Parathyroid adenoma (tissue), 2 donors: ENCODE data around the gene MORC2.
A peak's percentile ranks its signal among the peaks of the same experiment; 100 is the strongest.

Experiments
- H2AFZ ChIP-seq: fragments of 300-600 bp; sonication (generic); one replicate; pipeline ENCODE4 v1.7.0; 2017; ENCODE audit warnings: antibody characterized with exemption, mild to moderate bottlenecking
- H3K27ac ChIP-seq: fragments of 300-600 bp; sonication (generic); one replicate; pipeline ENCODE4 v1.7.0; 2017
- H3K27me3 ChIP-seq: fragments of 300-600 bp; sonication (generic); one replicate; pipeline ENCODE4 v1.7.0; 2017; ENCODE audit warnings: low read length; ENCODE audit not compliant: control insufficient read depth, insufficient read depth
- H3K36me3 ChIP-seq: fragments of 300-600 bp; sonication (generic); one replicate; pipeline ENCODE4 v1.7.0; 2017; ENCODE audit warnings: low read length; ENCODE audit not compliant: control insufficient read depth, insufficient read depth
- H3K4me1 ChIP-seq: fragments of 300-600 bp; sonication (generic); one replicate; pipeline ENCODE4 v1.7.0; 2017; ENCODE audit warnings: control low read depth
- H3K4me2 ChIP-seq: fragments of 300-600 bp; sonication (generic); one replicate; pipeline ENCODE4 v1.7.0; 2017; ENCODE audit warnings: low read length
- H3K4me3 ChIP-seq: fragments of 300-600 bp; sonication (generic); one replicate; pipeline ENCODE4 v1.7.0; 2017; ENCODE audit warnings: low read depth, low read length
- H3K79me2 ChIP-seq: fragments of 300-600 bp; sonication (generic); one replicate; pipeline ENCODE4 v1.7.0; 2017; ENCODE audit warnings: control low read depth
- H3K9ac ChIP-seq: fragments of 300-600 bp; sonication (generic); one replicate; pipeline ENCODE4 v1.7.0; 2017; ENCODE audit warnings: mild to moderate bottlenecking
- H3K9me3 ChIP-seq: fragments of 300-600 bp; sonication (generic); one replicate; pipeline ENCODE4 v1.7.0; 2017; ENCODE audit warnings: low read length; ENCODE audit not compliant: control insufficient read depth
- CTCF ChIP-seq: fragments of 300-600 bp; sonication (generic); IDR thresholded peaks from one replicate; pipeline ENCODE4 v1.7.0; 2017; ENCODE audit warnings: antibody characterized with exemption, mild to moderate bottlenecking
- donor health status: primary hyperparathyroidism.

The MORC2 gene

DNA sequence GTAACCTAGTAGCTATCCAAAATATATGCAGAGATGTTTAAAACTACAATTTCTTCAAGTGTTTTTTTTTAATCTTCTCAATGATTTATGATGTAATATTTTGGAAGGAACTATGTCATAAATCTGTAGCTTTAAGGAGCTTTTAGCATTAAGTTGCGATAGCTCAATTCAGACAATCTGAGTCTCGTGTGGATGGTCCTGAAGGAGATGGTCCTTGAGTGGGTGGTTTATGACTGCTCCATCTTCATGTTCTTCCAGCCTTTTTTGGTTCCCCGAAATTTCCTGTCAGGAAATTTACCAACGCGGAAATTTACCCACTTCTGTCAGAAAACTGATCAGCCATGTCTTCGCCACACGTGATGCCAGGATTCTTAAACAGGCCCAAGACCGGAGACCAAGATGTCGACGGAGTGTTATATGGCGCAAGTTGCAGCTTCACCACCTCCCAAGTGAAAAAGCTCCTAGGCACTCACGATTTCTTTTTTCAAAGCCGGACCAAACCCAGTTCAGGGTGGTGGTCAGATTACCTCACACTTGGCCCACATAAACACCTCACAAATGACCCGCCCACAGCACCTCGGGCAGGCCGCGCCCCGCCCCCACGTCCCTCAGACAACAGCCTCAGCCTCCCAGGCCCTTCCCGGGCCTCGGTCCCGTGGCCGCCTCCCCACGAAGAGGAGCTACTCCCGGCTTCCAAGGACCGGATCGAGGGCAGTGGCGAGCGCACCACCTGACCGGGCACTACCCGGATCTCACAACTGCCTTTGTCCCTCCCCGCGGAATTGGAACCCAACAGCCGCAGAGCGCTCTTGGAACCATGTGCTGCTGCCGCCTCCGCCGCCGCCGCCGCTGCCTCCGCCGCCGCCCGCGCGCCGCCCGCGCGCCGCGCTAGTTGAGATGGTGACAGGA is at the start of gene MORC2:
Gene MORC2 (minus strand): TSS at position 760 of the 909 bp plus-strand sequence. CDS start 885 bp downstream, outside the sequence.
- H3K27ac ChIP-seq = peak within 1 kb of the TSS; percentile 93
- peak within 1 kb of the TSS; percentile 81 for H3K4me3 ChIP-seq
- H3K79me2 ChIP-seq = peaks cover 13% of the 10 kb centered on the region
- H3K4me2 ChIP-seq = peak within 1 kb of the TSS; percentile 80
- H3K27me3 ChIP-seq = no peaks in the 10 kb centered on the region
- H3K9me3 ChIP-seq = peaks cover 10% of the 10 kb centered on the region
- peaks cover 4% of the 10 kb centered on the region for H3K4me1 ChIP-seq
- no peak for TF ChIP-seq CTCF
- peaks cover 6% of the 10 kb centered on the region for H3K36me3 ChIP-seq
- H3K9ac ChIP-seq = peak within 1 kb of the TSS; percentile 80
- H2AFZ ChIP-seq = peak within 1 kb of the TSS; percentile 83

GRCh38 chr22:31005535-31005934 is 37.0 kb upstream of the MORC2 start:
- no peaks in the 10 kb centered on the region for H3K36me3 ChIP-seq
- no peak overlapping the region for H2AFZ ChIP-seq
- no peaks in the 10 kb centered on the region for H3K79me2 ChIP-seq
- H3K27me3 ChIP-seq = no peaks in the 10 kb centered on the region
- H3K4me3 ChIP-seq = no peak overlapping the region
- no peak overlapping the region for H3K9ac ChIP-seq
- no peak for TF ChIP-seq CTCF
- H3K4me2 ChIP-seq = no peak overlapping the region
- H3K27ac ChIP-seq = no peak overlapping the region
- H3K9me3 ChIP-seq = peaks cover 4% of the 10 kb centered on the region
- H3K4me1 ChIP-seq = no peaks in the 10 kb centered on the region

DNA sequence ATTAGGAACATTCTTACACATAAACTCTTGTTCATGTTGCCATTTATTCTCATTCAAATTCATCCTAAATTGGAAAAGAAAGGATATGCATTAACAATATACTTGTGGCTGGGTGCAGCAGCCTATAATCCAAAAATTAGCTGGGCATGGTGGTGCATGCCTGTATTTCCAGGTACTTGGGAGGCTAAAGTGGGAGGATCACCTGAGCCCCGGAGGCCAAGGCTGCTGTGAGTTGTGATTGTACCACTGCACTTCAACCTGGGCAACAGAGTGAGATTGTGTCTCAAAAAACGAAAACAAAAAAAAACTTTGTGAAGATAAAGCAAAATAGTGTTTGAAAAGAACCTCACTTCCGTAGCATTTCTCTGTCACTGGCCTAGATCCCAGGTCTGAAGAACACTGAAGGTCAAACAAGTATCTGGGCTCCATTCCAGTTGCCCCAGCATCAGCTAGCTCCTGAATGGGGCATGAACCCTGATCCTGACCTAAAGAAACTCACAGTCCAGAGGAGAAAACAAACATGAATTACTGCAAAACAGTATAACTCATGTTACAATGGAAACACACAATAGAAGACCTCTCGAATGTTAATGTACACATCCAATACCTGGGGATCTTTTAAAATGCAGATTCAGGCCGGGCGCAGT is 32.7 kb upstream of the MORC2 start:
- Histone ChIP-seq H3K27me3 (no peaks in the 10 kb centered on the region), H3K79me2 (no peaks in the 10 kb centered on the region), H3K4me1 (no peaks in the 10 kb centered on the region)

GRCh38 chr22:30998329-30998728 is 29.8 kb upstream of the MORC2 start:
- no peaks in the 10 kb centered on the region for H3K27me3 ChIP-seq
- H3K36me3 ChIP-seq = no peaks in the 10 kb centered on the region
- H3K9me3 ChIP-seq = no peaks in the 10 kb centered on the region
- TF ChIP-seq CTCF = no peak
- no peak overlapping the region for H3K9ac ChIP-seq
- no peaks in the 10 kb centered on the region for H3K79me2 ChIP-seq
- H3K4me1 ChIP-seq = no peaks in the 10 kb centered on the region
- H3K4me2 ChIP-seq = no peak overlapping the region
- no peak overlapping the region for H3K27ac ChIP-seq
- no peak overlapping the region for H2AFZ ChIP-seq
- no peak overlapping the region for H3K4me3 ChIP-seq

More for the DNA sequence above, 32.7 kb upstream of the MORC2 start:
- H3K9me3 ChIP-seq = peaks cover 4% of the 10 kb centered on the region
- no peak overlapping the region for H3K9ac ChIP-seq
- TF ChIP-seq CTCF = no peak
- H3K27ac ChIP-seq = no peak overlapping the region
- no peak overlapping the region for H3K4me3 ChIP-seq
- no peak overlapping the region for H3K4me2 ChIP-seq
- no peaks in the 10 kb centered on the region for H3K36me3 ChIP-seq
- no peak overlapping the region for H2AFZ ChIP-seq
